Measurements from ENCODE around the gene MASP1.

- no peak for TF ChIP-seq CTCF (IDR thresholded peaks at IDR 0.05)
- TF ChIP-seq POLR2AphosphoS5 (IDR thresholded peaks at IDR 0.05): no peak
- no peak for TF ChIP-seq POLR2A (IDR thresholded peaks at IDR 0.05)
- TF ChIP-seq EP300 (IDR thresholded peaks at IDR 0.05): no peak
These were observed 68.7 kb downstream of the MASP1 start for GRCh38 chr3:187222801-187223200.
